Ishikawa (cell line): ENCODE measurements around the gene OCSTAMP.

Experiments
- CEBPB ChIP-seq: IDR thresholded peaks from 2 replicates; pipeline ENCODE4 v1.6.1; 2012
- CREB1 ChIP-seq: IDR thresholded peaks from 2 replicates; pipeline ENCODE4 v1.6.1; 2012; ENCODE audit warnings: low read depth
- EGR1 ChIP-seq: IDR thresholded peaks from 2 replicates; pipeline ENCODE4 v1.6.1; 2012
- EP300 ChIP-seq: IDR thresholded peaks from 2 replicates; pipeline ENCODE4 v1.6.1; 2012; ENCODE audit warnings: borderline replicate concordance
- FOXM1 ChIP-seq: IDR thresholded peaks from 2 replicates; pipeline ENCODE4 v1.6.1; 2012; ENCODE audit warnings: low read depth, borderline replicate concordance
- NFIC ChIP-seq: IDR thresholded peaks from 2 replicates; pipeline ENCODE4 v1.6.1; 2012
- RAD21 ChIP-seq: IDR thresholded peaks from 2 replicates; pipeline ENCODE4 v1.6.1; 2012; ENCODE audit warnings: low read depth
- TAF1 ChIP-seq: IDR thresholded peaks from 2 replicates; pipeline ENCODE4 v1.6.1; 2012; ENCODE audit warnings: low read depth, mild to moderate bottlenecking
- TCF12 ChIP-seq: IDR thresholded peaks from 2 replicates; pipeline ENCODE4 v1.6.1; 2012; ENCODE audit warnings: low read depth
- TEAD4 ChIP-seq: IDR thresholded peaks from 2 replicates; pipeline ENCODE4 v1.6.1; 2012
- YY1 ChIP-seq: IDR thresholded peaks from 2 replicates; pipeline ENCODE4 v1.6.1; 2012; ENCODE audit warnings: low read depth
- ZBTB7A ChIP-seq: IDR thresholded peaks from 2 replicates; pipeline ENCODE4 v1.6.1; 2012; ENCODE audit warnings: low read depth
- TF ChIP-seq, protein P1 (sequence below): IDR thresholded peaks from 2 replicates; pipeline ENCODE4 v1.6.1; 2012
- TF ChIP-seq, protein P2 (sequence below): IDR thresholded peaks from 2 replicates; pipeline ENCODE4 v1.6.1; 2012; ENCODE audit warnings: low read depth, mild to moderate bottlenecking
- TF ChIP-seq, protein P3 (sequence below): IDR thresholded peaks from 2 replicates; pipeline ENCODE4 v1.6.1; 2012

OCSTAMP gene

DNA sequence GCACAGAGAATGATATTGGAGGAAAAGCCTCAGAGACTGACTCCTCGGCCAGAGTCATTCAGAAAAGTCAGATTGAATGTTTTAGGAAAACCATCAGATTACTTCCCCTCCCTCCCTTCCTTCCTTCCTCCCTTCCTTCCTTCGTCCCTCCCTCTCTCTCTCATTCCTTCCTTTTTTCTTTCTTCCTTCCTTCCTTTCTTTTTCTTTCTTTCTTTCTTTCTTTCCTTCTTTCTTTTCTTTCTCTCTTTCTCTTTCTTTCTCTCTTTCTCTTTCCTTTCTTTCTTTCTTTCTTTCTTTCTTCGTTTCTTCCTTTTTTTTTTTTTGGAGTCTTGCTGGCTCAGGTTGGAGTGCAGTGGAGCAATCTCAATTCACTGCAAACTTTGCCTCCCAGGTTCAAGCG, 7.4 kb downstream of the OCSTAMP start:
- no peak for TF ChIP-seq CEBPB
- TF ChIP-seq YY1, result no peak
- no peak for TF ChIP-seq FOXM1
- no peak for TF ChIP-seq NFIC
- TF ChIP-seq, protein P1, sequence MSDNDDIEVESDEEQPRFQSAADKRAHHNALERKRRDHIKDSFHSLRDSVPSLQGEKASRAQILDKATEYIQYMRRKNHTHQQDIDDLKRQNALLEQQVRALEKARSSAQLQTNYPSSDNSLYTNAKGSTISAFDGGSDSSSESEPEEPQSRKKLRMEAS, result no peak
- TF ChIP-seq, protein P2, sequence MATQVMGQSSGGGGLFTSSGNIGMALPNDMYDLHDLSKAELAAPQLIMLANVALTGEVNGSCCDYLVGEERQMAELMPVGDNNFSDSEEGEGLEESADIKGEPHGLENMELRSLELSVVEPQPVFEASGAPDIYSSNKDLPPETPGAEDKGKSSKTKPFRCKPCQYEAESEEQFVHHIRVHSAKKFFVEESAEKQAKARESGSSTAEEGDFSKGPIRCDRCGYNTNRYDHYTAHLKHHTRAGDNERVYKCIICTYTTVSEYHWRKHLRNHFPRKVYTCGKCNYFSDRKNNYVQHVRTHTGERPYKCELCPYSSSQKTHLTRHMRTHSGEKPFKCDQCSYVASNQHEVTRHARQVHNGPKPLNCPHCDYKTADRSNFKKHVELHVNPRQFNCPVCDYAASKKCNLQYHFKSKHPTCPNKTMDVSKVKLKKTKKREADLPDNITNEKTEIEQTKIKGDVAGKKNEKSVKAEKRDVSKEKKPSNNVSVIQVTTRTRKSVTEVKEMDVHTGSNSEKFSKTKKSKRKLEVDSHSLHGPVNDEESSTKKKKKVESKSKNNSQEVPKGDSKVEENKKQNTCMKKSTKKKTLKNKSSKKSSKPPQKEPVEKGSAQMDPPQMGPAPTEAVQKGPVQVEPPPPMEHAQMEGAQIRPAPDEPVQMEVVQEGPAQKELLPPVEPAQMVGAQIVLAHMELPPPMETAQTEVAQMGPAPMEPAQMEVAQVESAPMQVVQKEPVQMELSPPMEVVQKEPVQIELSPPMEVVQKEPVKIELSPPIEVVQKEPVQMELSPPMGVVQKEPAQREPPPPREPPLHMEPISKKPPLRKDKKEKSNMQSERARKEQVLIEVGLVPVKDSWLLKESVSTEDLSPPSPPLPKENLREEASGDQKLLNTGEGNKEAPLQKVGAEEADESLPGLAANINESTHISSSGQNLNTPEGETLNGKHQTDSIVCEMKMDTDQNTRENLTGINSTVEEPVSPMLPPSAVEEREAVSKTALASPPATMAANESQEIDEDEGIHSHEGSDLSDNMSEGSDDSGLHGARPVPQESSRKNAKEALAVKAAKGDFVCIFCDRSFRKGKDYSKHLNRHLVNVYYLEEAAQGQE, result no peak

DNA sequence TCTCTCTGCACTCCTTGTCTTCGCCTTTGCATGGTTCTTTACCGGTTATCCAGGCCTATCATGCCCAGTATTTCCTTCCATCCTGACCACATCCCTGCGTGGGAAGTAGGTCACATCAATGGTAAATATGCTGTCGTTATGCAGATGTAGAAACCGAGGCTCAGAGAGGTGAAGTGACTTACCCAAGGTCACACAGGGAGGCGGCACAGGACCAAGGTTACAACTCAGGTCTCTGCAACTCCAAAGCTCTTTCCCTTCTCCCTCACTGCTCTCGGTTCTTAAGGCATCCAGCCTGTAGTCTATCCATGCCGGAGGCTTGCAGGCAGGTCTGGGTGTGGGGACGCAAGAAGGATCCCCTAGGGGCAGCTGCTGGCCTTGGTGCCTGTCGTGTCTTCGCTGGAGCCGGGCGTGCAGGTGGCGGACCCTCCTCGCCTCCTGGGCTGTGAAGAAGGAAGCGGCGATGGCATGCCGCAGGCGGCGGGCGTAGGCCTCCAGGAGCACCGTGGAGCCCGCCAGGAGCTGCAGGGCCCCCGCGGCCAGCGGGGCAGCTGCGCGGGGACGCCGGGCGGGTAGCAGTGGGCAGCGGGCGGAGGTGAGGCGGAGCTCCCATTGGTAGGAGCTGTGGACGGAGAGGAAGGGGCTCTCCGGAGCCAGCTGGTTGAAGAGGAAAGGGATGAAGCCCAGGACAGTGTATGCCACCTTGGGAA, 9.1 kb downstream of the OCSTAMP start:
- TF ChIP-seq RAD21 (no peak), EGR1 (no peak), EP300 (no peak), CEBPB (no peak), YY1 (no peak), TCF12 (no peak), FOXM1 (no peak), TEAD4 (no peak), NFIC (no peak), CREB1 (no peak), ZBTB7A (no peak), TAF1 (no peak)
- TF ChIP-seq, protein P1, result no peak
- TF ChIP-seq, protein P2, result no peak

DNA sequence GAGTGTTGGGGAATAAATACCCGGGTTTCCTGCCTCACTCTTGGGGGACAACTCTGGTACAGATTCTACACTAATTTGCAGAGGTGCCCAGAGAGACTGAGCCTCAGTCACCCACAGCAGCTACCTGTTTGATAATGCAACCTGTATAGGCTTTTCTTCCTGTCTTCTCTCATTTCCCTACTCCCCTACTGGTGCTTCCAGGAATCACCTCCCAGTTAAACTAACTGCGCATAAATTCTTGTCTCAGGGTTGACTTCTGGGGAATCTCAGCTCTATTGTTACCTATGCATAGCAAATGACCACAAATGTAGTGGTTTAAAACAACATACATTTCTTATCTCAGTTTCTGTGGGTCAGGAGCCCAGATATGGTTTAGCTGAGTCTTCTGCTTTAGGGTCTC, 11.3 kb downstream of the OCSTAMP start:
- TF ChIP-seq CEBPB (no peak), TAF1 (no peak), ZBTB7A (no peak), TEAD4 (no peak), YY1 (no peak), RAD21 (no peak), EP300 (no peak), TCF12 (no peak), FOXM1 (no peak), CREB1 (no peak), EGR1 (no peak), NFIC (no peak)
- TF ChIP-seq, protein P3, sequence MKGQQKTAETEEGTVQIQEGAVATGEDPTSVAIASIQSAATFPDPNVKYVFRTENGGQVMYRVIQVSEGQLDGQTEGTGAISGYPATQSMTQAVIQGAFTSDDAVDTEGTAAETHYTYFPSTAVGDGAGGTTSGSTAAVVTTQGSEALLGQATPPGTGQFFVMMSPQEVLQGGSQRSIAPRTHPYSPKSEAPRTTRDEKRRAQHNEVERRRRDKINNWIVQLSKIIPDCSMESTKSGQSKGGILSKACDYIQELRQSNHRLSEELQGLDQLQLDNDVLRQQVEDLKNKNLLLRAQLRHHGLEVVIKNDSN, result no peak
- TF ChIP-seq, protein P2, result no peak
- TF ChIP-seq, protein P1, result no peak

DNA sequence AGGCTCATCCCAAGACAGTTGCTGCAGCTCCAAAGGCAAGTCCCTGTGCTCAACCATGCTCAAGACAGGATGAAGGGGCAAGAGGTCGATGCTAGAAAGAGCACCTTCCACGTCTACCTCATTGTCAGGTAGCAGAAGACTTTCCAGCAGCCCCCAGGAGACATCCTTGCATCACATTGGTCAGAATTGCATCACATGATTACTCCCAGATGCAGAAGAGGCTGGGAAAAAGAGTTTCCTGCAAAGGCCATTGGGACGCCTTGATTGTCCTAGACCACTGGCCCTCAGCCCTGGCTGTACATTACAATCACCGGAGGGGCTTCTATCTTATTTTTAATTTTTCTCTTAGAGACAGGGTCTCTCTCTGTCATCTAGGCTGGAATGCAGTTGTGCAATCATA, 19.8 kb downstream of the OCSTAMP start:
- TF ChIP-seq TEAD4, result no peak

DNA sequence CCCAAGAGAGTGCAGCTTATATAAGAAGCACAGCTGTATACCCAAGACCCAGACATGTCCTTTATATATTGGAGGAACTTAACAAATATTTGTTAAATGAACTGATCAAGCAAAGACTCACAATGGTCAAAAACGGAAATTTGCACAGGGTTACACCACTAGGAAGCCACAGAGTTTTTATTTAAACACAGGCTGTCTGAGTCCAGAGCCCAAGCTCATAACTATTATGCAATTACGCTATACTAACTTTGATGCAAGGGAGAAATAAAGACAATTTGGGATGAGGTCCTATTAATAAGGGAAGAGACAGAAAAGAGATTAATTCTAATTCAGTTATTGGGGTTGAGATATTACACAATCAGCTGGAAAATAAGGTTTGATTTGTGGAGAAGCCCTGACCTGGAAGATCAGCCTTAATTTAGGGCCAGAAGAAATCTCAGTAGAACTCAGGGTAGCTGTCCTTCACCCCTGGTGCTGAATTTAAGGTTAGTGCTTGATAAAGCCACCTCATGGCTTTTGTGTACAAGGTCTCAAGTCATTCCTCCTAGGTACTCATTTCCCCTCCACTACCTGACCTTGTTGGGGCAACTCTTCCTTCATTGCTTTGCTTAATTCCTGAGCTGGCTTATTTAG, 26.6 kb downstream of the OCSTAMP start:
- TF ChIP-seq, protein P2, result peak; percentile 86
- TF ChIP-seq TAF1 (no peak), RAD21 (no peak), TEAD4 (no peak)
